HG03045 (cell line): Measurements from ENCODE around the gene MYL10.

ENCODE experiments used
- ATAC-seq: cut with Tn5 transposase; IDR thresholded peaks from one replicate; pipeline ENCODE4 v1.9.1; 2021; ENCODE audit warnings: mild to moderate bottlenecking, moderate library complexity; ENCODE audit not compliant: unreplicated experiment

MYL10 gene

GRCh38 chr7:101598986-101599771, 29.9 kb downstream of the MYL10 start:
- ATAC-seq = no peak

GRCh38 chr7:101598422-101598985, 30.6 kb downstream of the MYL10 start:
- ATAC-seq = no peak

- ATAC-seq = no peak
Observed at GRCh38 chr7:101597941-101598340, 31.2 kb downstream of the MYL10 start.

GRCh38 chr7:101596898-101597297, 32.2 kb downstream of the MYL10 start:
- ATAC-seq = no peak

- ATAC-seq = no peak
Observed at GRCh38 chr7:101595766-101596537, 33.1 kb downstream of the MYL10 start.

GRCh38 chr7:101595246-101595645, 33.9 kb downstream of the MYL10 start:
- ATAC-seq = no peak

- no peak for ATAC-seq
Observed at GRCh38 chr7:101594790-101595189, 34.3 kb downstream of the MYL10 start.

- no peak for ATAC-seq
Observed at GRCh38 chr7:101593556-101593955, 35.5 kb downstream of the MYL10 start.

- no peak for ATAC-seq
Observed at GRCh38 chr7:101591504-101591903, 37.6 kb downstream of the MYL10 start.

GRCh38 chr7:101590663-101591435, 38.2 kb downstream of the MYL10 start:
- no peak for ATAC-seq

GRCh38 chr7:101589976-101590662, 39.0 kb downstream of the MYL10 start:
- ATAC-seq = no peak

GRCh38 chr7:101589052-101589451, 40.0 kb downstream of the MYL10 start:
- ATAC-seq = no peak

GRCh38 chr7:101588131-101588935, 40.8 kb downstream of the MYL10 start:
- ATAC-seq = no peak

- no peak for ATAC-seq
Observed at GRCh38 chr7:101586906-101587677, 42.0 kb downstream of the MYL10 start.

- ATAC-seq = no peak
Observed at GRCh38 chr7:101586078-101586905, 42.8 kb downstream of the MYL10 start.

GRCh38 chr7:101582971-101583370, 46.1 kb downstream of the MYL10 start:
- no peak for ATAC-seq

- no peak for ATAC-seq
Observed at GRCh38 chr7:101581891-101582290, 47.2 kb downstream of the MYL10 start.

- no peak for ATAC-seq
Observed at GRCh38 chr7:101580596-101580995, 48.5 kb downstream of the MYL10 start.
